Measurements from ENCODE around the gene HIF1AN.

GRCh38 chr10:100531761-100532160, 4.0 kb upstream of the HIF1AN start:
- TF ChIP-seq, protein P1, sequence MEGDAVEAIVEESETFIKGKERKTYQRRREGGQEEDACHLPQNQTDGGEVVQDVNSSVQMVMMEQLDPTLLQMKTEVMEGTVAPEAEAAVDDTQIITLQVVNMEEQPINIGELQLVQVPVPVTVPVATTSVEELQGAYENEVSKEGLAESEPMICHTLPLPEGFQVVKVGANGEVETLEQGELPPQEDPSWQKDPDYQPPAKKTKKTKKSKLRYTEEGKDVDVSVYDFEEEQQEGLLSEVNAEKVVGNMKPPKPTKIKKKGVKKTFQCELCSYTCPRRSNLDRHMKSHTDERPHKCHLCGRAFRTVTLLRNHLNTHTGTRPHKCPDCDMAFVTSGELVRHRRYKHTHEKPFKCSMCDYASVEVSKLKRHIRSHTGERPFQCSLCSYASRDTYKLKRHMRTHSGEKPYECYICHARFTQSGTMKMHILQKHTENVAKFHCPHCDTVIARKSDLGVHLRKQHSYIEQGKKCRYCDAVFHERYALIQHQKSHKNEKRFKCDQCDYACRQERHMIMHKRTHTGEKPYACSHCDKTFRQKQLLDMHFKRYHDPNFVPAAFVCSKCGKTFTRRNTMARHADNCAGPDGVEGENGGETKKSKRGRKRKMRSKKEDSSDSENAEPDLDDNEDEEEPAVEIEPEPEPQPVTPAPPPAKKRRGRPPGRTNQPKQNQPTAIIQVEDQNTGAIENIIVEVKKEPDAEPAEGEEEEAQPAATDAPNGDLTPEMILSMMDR (IDR thresholded peaks at IDR 0.05): no peak
- no peak for TF ChIP-seq POLR2A (IDR thresholded peaks at IDR 0.05)

Data from breast epithelium (tissue), 3 donors.